Endometrial microvascular endothelial cells (primary cell): Measurements from ENCODE around the gene THSD8. TPM values are rescaled to one million over a fixed set of nuclear protein-coding genes. Genes with fewer than 3 reads are reported as not detected.
"Not testable (repeated sequence)": the region's sequence is repeated elsewhere in the genome, so short reads cannot be mapped to it uniquely, and the experiment has no call there.

Experiments used
- in situ Hi-C: cut with HindIII; loops from 2 replicates; pipeline ENCODE4 v1.10.0; 2017; ENCODE audit warnings: low sequenced_read_pairs, low pct_unique_long_range_greater_than_20kb; ENCODE audit errors: inconsistent ontology term
- total RNA-seq: library from RNA; depleted of rRNA; stranded (reverse); fragments of >200 nt; gene quantifications from one replicate; pipeline ENCODE4 v1.2.3, GENCODE V29; 2015; ENCODE audit errors: inconsistent ontology term

The THSD8 gene
- total RNA-seq, 1 donor from 2014 or later = not detected

DNA sequence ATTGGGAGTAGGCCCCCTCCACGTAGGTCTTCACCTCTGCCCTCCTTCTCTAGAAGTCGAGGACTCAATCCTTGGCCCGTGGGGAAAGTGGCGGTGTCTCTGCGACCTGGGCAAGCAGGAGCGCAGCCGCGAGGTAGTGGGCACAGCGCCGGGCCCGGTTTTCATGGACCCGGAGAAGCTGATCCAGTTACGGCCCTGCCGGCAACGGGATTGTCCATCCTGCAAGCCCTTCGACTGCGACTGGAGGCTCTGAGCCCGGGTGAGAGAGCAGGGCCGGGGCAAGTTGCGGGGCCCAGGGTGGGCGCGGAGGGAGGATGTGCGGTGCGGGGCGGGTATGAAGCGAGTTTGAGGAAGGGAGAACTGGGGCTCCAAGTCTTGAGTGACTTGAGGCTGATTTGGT lies 2.2 kb downstream of the THSD8 start:
- in situ Hi-C loops = no loop called here

DNA sequence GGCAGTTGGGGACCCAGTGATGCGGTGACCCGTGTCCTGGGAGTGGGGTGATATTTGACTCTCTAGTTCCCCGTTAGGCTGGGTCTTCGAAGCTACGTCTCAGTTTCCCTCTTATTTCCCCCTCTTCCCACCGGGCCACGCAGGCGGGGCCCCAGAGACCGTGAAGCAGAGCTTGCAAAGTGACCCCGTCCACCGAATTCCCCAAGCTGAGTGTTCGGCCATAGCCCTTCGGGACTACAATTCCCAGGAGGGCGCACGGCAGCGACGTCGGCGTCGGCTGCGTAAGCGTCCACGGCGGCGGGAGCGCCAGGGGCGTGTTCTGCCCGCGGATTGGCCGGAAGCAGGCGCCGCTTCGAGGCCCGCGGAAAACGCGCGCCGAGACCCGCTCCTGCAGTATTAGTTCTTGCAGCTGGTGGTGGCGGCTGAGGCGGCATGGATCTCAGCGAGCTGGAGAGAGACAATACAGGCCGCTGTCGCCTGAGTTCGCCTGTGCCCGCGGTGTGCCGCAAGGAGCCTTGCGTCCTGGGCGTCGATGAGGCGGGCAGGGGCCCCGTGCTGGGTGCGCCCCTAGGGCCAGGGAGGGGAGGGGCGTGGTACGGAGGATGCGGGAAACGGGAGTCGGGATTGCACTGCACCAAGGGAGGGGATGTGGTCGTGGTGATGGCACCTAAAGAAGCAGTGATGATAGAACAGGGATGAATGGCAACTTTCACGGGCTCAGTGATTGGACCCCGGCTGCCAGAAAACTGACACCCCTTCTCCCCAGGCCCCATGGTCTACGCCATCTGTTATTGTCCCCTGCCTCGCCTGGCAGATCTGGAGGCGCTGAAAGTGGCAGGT lies 4.6 kb downstream of the THSD8 start, which contains the start of gene RNASEH2A:
TSS of gene RNASEH2A (plus strand) at position 343 of the 840 bp plus-strand sequence. CDS start at position 433, 90 bp downstream.
- in situ Hi-C loops = no loop called here

DNA sequence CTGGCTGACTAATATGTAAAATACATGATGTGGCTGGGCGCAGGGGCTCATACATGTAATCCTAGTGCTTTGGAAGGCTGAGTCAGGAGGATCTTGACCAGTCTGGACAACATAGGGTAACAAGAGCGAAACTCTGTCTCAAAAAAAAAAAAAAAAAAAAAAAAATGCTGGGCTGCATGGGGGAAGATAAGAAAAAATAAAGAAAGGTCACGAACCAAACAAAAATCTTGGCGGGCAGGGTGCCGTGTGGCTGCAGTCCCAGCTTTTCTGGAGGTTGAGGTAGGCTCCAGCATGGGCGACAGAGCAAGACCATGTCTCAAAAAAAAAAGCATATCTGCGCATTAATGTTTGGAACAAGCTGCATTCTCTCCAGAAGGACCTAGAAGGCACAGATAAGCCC lies 13.2 kb downstream of the THSD8 start:
- in situ Hi-C loops = no loop called here

DNA sequence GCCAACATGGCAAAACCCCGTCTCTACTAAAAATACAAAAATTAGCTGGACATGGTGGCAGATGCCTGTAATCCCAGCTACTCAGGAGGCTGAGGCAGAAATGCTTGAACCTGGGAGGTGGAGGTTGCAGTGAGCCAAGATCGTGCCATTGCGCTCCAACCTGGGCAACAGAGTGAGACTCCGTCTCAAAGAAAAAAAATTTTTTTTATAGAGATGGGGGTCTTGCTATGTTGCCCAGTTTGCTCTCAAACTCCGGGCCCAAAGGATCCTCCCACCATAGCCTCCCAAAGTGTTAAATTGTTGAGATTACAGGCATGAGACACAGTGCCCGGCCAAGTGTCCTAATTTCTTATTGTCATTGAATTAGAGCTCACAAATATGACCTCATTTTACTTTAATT lies 15.3 kb downstream of the THSD8 start:
- in situ Hi-C loops = not testable (repeated sequence)

DNA sequence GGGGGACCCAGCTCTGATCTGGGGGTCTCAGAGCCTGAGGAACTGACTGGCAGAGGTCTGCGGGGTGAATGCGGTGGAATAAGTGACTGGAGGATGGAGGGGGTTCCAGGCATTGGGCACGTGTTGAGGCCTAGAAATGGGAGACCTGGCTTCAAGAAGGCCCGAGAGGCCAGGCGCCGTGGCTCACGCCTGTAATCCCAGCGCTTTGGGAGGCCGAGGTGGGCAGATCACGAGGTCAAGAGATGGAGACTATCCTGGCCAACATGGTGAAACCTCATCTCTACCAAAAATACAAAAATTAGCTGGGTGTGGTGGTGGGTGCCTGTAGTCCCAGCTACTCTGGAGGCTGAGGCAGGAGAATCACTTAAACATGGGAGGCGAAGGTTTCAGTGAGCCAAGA lies 15.9 kb downstream of the THSD8 start:
- in situ Hi-C loops = not testable (repeated sequence)

DNA sequence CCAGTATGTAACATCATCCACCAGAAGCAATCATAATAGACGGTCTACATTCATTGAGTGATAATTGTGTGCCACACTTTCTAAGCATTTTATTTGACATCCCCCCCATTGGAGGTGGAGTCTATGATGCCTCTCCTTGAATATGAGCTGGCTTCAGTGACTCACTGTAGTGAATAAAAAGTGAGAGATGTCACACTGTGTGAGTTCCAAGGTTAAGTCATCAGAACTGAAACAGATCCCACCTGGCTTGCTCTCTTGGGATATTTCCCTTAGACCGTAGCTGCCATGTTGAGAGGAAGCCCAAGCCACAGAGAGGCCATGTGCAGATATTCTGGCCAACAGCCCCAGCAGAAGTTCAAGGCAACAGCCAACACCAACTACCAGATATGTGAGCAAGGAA lies 19.9 kb downstream of the THSD8 start:
- in situ Hi-C loops = no loop called here

DNA sequence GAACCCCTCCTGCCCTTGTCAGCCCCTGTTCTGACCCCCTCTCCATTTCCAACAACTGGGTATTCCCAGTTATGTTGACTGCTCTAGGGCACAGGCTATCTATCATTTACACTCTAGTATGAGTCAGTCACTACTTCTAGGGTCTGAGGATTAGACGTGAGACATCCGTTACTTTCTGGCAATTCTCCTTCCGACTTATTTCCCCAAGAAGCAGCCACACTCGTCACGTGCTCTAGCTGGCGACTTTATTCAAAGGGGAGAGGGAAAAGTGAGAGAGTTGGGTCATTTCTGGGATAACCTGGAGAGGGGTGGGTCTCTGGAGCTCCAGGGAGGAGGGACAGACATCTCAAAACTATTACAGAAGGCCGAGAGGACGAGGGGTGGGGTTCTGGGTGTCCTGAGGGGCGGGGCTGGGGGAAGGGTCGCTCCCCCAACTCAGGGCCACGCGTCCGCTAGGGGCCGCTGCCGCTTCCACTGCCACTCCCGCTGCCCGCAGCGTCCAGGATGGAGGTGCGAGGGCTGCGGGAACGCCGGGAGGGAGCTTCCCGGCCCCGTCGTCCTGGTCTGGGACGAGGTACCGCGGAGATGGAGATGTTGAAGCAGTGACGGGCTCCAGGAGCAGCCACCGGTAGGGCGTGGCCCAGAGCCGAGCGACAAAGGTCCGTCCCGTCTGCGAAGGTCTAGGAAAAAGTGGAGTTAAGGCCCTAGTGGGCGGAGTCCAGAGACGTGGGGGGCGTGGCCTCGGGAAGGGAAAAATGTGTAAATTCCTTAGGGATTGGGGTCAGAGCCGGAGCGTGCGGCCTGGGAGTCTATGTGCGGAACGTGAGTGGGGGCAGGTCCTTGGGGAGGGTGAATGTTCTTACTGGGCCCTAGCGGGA lies 23.6 kb downstream of the THSD8 start:
- in situ Hi-C loops = no loop called here

DNA sequence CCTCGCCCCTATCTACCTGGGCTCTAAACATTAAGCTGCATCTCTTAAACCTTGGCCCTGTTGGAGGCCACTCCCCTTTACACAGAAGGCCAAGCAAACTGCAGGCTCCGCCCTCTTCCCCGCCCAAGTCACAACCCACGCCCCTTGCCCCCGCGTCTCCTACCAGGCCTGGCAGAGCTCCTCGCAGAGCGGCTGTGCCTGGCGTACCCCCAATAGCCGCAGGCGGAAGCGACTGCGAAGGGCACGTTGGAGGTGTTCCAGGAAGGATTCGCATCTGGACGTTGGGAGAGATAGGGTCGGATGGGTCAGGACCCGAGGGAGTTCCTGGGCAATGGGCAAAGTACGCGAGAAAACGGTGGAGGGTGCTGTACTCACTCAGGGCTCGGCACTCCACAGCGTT lies 26.6 kb downstream of the THSD8 start:
- in situ Hi-C loops = no loop called here

DNA sequence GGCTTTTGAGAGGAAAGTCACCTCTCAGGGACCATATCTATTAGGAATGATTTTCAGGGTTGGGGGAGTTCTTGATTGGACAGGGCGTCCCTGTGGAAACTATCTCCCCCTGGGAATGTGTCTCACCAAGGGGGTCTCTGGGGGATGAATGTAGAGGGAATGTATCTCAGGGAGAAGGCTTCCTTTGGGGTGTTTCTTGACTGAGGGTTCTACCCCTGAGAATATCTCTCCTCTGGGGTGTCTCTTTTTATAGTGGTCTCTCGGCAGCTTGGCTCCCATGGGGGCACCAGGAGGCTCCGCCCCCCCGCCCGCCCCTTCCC lies 31.5 kb downstream of the THSD8 start:
- in situ Hi-C loops = no loop called here

DNA sequence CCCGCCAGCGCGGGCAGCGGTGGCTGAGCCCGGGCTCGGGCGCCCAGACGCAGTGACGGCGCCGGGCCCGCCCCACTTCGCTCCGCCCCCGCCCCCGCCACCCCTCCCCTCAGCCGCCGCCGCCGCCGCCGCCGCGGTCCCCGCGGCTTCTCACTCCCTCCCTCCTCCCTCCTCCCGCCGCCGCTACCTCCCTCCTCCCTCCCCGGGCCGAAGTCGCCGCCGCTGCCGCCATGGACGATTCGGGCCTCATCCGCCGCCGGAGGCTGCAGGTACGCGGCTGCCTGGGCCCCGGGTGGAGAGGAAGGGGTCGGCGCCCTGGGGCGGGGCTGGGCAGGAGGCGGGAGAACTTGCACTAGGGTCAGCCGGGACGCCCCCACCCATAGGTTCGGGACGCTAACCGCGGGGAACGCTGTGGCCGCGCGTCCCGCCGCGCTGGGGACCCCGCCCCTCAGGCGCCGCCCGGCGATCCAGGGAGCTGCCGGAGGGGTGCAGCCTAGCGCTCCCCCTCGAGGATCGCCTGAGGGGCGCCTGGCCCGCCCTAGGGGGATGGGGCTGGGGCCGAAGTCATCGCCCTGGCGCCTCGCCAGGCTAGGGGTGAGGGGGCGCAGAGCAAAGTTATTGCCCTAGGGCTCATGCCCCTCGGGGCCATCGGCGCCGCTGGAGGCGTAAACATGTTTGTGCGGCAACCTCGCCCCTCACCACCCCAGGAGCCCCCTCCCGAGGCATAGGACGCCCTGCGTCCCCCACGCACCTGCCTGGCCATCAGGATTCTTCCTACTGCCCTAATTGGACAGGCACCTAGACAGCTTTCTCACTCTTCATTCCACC lies 32.1 kb downstream of the THSD8 start:
- in situ Hi-C loops = no loop called here

DNA sequence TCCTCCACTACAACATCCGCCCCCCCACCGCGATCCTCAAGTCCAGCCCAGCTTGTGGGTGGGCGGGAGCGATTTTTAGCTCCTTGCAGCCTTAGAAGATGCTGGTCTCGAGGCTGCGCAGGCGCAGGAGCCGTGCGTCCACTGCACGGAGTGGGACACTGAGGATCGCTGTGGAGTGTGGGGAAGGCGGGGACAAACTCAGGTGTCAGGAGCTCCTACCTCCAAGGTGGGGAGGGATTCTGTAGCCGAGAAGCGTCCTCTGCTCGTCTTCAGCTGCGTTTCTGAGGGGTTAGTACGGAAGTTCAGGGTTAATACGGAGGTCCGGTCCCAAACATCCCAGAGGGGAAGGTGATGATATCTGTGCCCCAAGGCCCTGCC lies 32.7 kb downstream of the THSD8 start, which contains the start of gene RTBDN:
TSS of gene RTBDN (minus strand) at position 14 of the 378 bp plus-strand sequence. CDS start 4,600 bp downstream, outside the sequence.
- in situ Hi-C loops = no loop called here

DNA sequence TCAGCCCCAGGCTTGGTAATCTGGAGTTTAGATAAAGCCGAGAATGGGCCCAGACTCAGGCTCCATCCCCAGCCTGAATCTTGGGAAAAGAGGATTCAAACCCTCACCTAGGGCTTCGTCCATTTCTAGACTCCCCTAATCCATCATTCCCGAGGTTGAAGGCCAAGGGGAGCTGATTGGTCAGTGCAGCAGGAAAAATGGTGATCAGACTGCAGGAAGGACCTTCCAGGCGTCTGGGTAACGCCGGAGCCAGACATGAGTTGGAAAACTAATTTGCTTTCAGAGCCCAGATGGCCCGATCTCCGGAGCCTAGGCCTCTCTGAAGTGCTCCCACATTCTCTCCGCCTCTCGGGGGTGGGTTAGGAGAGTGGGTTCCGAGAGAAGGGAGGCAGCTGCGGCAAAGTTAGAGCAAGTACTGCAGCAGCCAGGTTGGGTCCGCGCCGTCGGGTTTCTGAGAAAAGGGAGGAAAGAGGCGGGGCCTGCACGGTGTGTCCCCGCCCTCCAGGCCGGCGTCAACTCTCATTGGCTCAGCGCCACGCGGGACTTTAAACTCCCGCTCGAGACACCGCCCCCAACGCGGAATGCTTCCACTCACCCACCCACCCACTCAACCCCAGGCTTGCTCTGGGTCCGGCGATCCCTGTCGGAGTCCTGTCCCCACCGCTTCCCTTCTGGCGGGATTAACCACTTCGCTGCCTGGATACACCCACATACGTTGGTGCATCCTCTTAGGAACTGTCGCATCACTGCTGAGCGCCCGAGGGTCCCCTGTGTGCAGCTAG lies 33.3 kb downstream of the THSD8 start:
- in situ Hi-C loops = no loop called here

DNA sequence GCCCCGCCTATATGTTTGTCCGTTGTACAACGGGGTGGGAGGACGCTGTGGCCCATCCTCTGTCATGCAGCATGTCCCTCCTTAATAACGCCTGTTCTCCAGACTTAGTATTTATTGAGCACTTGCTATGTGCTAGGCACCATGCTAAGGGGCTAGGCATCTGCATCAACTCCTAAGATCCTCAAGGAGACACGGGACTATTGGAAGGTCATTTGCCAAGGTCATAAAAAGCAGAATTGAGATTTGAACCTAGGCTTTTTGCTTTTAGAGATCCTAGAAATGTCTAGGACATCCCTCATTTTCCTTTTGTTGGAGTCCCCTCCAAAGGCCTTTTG lies 34.6 kb downstream of the THSD8 start:
- in situ Hi-C loops = no loop called here

DNA sequence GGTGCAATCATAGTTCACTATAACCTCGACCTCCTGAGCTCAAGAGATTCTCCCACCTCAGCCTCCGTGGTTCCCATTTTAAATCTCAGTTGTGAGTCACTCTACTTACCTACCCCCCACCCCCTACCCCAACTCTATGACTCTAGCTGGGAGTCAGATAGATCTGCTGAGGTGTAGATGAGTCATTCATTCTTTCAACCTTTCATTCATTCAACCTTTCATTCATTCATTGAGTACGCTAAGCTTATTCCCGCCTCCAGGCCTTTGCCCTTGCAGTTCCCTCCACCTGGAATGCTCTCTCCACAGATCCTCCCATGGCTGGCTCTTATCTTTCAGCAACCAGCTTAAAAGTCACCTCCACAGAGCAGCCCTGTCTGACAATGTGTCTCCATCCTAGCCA lies 35.4 kb downstream of the THSD8 start:
- in situ Hi-C loops = no loop called here

DNA sequence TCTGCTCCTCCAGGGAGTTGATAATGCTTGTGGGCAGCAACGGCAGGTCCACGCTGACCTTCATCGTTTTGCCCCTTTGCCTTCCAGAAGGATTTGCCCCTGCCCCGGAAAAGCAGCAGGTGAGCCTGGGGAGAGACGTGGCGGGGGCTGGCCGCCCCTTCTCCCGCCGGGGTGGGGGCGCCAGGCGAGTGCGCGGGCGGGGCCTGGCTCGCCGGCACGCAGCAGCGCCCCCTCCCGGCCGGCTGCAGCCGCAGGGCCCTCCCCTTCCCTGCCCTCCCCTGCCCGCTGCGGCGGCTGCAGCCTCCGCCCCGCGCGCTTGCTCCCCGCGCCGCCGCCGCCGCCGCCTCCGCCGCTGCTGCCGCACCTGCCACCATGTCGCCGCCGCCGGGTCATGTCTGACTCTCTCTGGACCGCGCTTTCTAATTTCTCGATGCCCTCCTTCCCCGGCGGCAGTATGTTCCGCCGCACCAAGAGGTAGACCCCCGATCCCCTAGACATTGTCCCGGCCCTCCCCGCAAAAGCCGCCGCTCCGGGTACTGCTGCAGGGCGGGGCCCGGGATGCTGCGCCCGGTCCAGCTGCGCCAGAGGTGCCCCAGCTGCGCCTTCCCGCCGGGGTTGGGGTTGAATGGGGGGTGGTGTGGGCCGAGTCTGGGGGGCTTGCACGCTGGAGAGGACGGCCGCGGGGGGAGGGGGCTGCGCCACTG lies 36.5 kb downstream of the THSD8 start, which contains the start of gene MAST1:
TSS of gene MAST1 (plus strand) at position 334 of the 704 bp plus-strand sequence. CDS start at position 392, 58 bp downstream.
- in situ Hi-C loops = no loop called here

DNA sequence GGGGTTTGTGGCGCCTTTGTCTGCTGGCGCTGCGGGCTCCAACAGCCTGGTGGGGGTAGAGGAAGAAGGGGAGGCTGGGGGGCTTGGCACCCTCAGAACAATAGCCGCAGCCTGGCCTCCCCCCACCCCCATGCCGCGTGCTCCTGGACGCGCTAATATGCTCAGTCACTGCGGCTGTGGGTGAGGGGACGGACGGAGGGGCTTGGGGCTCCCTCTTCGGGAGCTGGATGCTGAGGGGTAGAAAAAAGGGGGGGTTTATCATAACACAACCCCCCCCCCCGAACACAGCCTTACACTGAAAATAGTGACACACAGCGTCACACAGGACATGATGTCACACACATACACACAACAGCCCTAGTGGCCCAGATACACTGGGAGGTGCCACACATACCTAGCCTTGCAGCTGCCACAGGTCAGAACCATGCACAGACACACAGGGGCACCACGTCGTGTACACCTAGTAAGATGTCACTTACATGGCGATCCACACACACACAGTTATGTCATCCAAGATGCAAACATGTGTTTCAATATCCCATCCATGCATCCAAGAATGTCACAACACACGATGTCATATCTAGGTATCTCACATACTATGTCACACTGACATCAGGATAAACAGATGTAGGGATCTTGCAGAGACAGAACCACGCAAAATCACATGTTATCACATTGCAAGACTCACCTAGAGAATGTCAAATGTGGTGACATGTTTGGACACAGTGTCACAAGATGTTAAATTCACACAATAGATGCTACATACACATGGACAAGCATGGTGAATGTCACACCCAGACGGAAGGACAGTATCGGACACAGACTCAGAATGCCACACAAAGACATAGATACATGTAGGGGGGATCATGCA lies 37.3 kb downstream of the THSD8 start:
- in situ Hi-C loops = no loop called here
